Activated T-cell treated with anti-CD3 and anti-CD28 coated beads for 24 hours (primary cell): Measurements from ENCODE around the gene SLC25A21.
"Not testable (repeated sequence)": the region's sequence is repeated elsewhere in the genome, so short reads cannot be mapped to it uniquely, and the experiment has no call there.

Experiments used
- DNase-seq: peaks from one replicate; pipeline ENCODE4 v3.0.0-alpha.2; 2020; ENCODE audit warnings: low read depth

The SLC25A21 gene

GRCh38 chr14:36986407-36986806, 186.0 kb downstream of the SLC25A21 start:
- no peak for DNase-seq

GRCh38 chr14:36981832-36982529, 190.4 kb downstream of the SLC25A21 start:
- DNase-seq: no peak

DNA sequence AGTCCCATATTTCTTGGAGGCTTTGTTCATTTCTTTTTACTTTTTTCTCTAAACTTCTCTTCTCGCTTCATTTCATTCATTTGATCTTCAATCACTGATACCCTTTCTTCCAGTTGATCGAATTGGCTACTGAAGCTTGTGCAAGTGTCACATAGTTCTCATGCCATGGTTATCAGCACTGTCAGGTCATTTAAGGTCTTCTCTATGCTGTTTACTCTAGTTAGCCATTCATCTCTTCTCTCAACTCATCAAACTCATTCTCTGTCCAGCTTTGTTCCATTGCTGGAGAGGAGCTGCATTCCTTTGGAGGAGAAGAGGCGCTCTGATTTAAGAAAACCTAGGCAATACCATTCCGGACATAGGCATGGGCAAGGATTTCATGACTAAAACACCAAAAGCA, 192.0 kb downstream of the SLC25A21 start:
- DNase-seq: not testable (repeated sequence)

DNA sequence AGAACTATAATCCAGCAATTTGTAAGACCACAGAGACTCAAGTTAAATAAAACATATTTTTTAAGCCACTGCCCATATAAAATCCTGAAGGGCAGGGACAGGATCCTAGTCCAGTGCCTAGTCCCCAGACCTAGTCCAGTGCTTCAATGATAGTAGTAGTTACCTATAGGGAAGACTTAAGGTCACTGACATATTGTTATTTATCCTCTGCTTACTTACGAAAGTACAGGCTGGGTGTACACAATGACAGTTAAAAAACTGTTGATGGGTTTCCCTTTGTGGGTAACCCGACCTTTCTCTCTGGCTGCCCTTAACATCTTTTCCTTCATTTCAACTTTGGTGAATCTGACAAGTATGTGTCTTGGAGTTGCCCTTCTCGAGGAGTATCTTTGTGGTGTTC, 192.5 kb downstream of the SLC25A21 start:
- no peak for DNase-seq

DNA sequence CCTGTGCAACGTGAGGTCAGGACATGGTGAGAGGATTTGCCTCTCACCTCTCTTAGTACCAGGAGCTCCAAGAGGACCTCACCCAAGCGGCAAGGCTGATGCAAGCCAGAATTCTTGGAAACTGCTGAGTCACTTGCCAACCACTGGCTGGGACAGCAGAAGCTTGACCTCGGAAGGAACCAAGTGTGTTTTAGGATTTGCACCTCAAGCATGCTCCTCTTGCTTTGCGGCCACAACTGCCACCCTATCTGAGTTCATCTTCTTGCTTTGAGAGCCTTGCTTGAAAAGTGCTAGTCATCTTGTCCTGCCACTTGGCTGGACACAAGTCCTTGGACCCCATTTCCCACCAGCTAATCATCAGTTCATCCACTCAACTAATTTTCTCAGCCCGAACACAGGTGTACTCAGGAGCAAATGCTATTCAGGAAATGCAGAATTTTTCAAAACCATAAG, 195.8 kb downstream of the SLC25A21 start:
- no peak for DNase-seq

- DNase-seq: no peak
Measured at GRCh38 chr14:36975834-36976233, 196.6 kb downstream of the SLC25A21 start.

DNA sequence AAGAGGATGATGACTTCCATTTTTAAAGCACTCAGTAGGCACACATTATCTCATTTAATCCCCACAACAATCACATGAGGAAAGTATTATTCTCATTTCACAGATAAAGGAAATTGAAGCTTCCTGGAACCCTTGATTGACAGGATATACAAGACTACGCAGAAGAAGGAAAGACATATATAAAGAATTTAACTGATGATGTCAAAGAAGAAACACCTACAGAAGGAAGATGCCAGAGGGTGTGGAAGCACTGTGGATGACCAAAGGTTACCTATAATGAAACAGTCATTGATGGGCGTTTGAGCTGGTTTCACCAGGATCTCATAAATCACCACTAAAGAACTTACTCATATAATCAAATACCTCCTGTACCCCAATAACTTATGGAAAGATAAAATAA, 197.4 kb downstream of the SLC25A21 start:
- DNase-seq: no peak

- no peak for DNase-seq
Measured at GRCh38 chr14:36973806-36974442, 198.5 kb downstream of the SLC25A21 start.

DNA sequence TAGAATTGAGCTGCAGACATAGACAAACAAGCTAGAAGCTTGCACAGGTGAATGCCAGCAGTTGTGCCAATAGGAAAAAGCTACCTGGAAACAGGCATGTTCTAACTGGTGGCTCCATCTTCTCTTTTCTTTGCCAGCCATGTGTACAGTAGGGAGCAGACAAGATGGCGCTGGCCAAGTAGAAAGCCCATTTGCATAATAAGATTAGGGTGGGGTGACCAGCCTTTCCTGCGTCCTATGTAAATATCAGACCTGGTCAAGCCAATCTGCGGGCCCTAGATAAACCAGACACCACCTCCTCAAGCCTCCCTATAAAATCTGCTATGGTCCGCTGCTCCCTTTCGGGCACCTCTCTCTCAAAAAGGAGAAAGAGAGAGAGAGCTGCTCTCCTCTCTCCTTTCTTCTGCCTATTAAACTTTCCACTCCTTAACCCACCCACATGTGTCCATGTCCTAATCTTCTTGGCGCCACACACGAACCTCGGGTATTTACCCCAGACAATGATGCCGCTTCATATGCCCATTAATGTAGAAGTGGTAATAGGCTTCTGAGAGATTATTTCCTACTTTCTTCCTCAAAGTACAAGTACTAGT, 201.0 kb downstream of the SLC25A21 start:
- no peak for DNase-seq

DNA sequence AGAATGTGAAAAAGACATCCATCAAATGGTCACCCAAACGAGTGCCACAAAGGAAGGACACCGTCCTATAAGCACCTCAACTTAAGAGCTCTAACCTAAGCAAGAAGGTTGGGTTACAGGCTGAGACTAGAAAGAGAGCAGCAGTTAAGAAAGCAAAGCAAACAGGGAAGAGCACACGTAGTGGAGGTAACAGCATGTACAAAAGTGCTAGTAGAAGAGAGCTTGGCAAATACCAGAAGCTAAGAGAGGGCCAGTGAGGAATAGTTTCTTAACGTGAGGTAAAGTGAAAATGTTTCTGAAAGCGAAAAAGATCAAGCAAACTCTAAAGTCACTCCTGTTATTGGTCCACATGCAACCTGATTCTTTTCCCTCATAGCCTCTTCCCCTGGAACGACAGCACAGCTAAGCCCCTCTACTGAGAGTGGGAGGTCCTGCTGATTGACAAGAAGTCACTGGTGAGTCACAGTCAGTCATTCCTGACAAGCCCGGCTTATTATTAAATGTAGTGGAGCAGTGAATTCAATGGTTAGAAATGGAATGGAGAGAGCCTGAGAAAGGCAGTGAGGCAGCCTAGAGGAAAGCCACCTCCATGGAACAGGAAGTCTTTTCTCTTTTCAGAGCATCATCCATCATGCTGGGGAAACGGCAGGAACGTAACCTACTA, 204.4 kb downstream of the SLC25A21 start:
- no peak for DNase-seq

DNA sequence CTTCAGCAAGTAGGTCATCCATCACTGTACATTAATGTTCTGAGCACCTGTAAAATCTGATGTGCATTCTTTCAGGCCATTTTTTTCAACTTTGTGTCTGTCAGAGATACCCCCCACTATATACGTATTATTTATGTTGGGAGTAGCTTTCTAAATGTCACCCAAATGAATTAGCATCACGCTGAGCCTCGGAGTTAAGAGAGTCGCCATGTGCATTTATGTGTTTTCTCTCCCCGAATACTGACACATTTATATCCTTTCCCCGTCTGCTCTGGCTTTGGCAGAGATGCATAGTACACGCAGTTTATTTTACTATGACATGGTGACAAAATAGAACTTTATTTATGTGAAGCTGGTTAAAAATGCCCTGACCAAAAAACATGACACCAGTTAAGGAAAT, 216.4 kb downstream of the SLC25A21 start:
- no peak for DNase-seq

GRCh38 chr14:36955376-36955775, 217.0 kb downstream of the SLC25A21 start:
- DNase-seq: no peak

GRCh38 chr14:36952689-36953088, 219.7 kb downstream of the SLC25A21 start:
- no peak for DNase-seq

DNA sequence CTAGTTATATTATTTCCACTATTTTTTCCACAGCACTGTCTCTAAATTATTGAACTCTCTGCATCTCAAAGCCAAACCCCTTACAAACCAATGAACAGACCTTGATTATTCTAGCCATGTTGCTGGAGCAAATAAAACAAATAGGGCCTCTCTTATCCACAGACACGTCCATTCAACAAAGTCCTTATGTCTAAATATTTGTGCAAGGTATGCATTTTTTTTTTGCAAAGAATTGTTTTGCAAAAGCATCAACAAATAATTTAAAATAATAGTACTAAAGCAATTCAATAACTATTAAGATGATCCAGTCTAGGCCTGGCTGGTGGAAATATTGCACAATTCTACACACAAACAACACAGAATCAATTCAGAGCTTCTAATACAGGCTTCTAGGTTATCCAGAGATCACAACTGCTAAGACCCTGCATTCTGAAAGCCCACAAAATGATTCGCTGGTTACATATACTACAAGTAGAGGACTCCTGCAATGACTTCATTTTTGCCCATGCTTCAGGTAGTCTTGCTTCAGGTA, 221.0 kb downstream of the SLC25A21 start:
- DNase-seq: no peak

- DNase-seq: no peak
Measured at GRCh38 chr14:36950812-36951211, 221.6 kb downstream of the SLC25A21 start.

DNA sequence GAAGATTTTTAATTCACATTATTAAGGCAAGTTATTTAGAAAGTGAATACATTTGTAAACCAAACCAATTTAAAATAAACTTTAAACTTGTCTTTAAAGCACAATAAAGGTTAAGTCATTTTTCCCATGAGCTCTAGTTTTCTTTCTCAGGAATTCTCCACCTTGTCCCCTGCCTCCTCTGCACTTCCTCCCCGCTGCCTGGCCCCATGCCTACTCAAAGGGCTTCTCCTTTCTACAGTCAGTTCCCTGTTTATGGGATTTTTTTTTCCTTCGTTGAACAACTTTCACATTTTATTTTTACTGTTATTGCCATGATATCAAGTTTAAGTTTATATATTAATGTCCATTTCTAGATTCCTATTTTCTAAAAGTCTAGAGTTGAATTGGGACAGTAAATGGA, 223.0 kb downstream of the SLC25A21 start:
- no peak for DNase-seq

DNA sequence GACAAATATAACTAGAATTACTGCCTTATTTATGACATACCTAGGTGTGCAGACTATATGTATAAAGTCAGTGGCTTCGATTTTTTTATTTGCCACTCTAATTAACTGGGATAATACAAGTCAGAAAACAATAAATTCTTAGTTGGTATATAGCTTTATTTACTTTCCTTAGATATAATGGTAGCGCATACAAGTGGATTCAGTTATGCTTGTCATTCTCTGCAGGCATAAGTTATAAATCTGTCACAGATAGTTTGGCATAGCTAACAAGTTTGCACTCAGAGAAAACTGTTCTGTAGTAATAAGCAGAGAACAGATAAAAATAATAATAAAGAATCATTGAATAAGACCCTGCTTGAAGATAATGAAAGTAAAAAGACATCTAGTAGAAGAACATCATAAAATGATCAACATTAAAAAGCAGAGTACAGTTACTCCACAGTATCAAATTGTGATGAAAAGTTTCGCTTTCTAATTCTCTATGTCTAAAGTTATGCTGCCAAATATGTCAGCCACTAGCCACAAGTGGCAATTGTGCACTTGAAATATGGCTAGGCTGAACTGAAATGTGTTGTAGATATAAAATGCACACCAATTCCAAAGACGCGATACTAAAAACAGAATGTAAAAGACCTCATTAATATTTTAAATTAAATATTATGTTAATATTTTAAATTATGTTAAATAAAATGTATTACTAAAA, 224.1 kb downstream of the SLC25A21 start:
- no peak for DNase-seq

GRCh38 chr14:36947362-36947761, 225.0 kb downstream of the SLC25A21 start:
- DNase-seq: no peak

DNA sequence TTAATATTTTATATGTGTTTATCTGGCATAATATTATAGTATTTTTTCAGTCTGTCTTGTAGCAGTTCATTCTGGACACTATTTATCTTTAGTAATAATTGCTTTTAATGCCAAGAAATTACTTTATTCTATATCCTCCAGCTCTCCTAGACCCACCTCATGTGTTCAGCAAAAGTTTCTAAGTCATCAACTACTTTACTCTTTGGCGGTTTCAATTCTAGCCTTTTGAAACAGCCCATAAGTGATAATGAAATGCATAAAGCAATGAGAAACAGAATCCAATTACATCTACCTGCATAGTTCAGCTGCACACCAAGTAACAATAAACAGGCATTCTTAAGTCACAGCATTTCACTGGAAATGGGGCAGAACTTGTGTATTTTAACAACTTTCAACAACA, 225.5 kb downstream of the SLC25A21 start:
- DNase-seq: no peak

- no peak for DNase-seq
Measured at GRCh38 chr14:36944307-36945010, 227.9 kb downstream of the SLC25A21 start.

DNA sequence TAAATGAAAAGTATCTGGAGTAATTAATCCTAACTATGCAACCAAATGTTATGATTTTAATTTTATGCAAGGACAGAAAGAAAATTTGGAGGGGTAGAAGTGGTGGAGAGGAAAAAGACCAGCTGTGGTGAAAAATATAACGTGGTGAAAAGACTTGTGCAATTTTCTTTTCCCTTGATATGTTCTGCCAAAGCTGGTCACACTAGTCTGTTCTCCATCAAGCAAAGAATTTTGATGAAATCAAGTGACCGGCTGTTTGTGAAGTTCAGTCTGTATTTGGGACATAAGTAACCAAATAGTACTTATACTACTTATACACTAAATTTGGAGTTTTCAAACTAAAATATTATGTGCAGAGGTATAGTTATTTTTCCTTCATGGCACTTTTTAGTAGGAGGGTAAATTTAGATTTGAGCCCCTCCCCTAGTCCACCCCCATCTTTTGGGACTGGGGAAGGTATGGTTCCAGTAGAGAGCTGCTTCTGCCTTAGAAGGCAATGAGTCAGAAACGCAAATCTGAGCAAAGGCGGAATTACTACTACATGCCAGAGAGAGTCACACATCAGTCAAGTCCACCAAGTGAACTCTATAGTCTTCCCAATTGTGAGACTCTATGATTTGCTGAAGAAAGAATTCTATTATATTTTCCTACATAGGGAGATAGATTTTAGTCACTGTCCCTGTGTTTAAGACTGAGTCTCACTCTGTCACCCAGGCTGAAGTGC, 229.7 kb downstream of the SLC25A21 start:
- no peak for DNase-seq
